ENCODE measurements around the gene ECI2.

The ECI2 gene

DNA sequence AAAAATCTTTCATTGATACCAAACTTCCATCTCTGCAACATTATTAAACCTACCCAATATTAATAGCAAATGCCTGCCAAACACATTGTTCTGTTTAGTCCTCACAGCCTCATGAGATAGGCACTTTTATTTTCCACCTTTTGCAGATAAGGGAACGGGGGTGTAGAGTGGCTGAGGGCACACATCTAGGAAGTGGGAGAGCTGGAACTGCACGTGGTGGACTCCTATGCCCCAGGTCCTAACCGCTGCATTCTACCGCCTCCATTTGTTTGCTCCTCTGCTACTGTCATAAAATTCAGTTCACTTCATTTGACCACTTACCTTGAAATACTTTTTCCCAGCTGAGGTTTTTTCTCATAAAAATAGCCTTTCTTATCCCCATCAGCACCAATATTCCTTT lies 64.0 kb downstream of the ECI2 start:
- no peaks in the 10 kb centered on the region for H3K4me1 ChIP-seq (ENCODE audit: control insufficient read depth, insufficient read depth, low read length)
- no peaks in the 10 kb centered on the region for H3K27me3 ChIP-seq (ENCODE audit: control insufficient read depth in 1 of 2, insufficient read depth in 2 of 2, low read length in 2 of 2)
- no peaks in the 10 kb centered on the region for H3K36me3 ChIP-seq (ENCODE audit: control insufficient read depth in 2 of 2, insufficient read depth in 2 of 2, low read length in 2 of 2)
- no peaks in the 10 kb centered on the region for H3K9me3 ChIP-seq (ENCODE audit: control insufficient read depth in 2 of 2, low read length in 2 of 2)
- H3K27ac ChIP-seq (ENCODE audit: low read length) = no peak overlapping the region
- H3K9ac ChIP-seq (ENCODE audit: low read length in 2 of 2) = no peak overlapping the region
- no peak overlapping the region for H3K4me3 ChIP-seq (ENCODE audit: low read length in 2 of 2)

DNA sequence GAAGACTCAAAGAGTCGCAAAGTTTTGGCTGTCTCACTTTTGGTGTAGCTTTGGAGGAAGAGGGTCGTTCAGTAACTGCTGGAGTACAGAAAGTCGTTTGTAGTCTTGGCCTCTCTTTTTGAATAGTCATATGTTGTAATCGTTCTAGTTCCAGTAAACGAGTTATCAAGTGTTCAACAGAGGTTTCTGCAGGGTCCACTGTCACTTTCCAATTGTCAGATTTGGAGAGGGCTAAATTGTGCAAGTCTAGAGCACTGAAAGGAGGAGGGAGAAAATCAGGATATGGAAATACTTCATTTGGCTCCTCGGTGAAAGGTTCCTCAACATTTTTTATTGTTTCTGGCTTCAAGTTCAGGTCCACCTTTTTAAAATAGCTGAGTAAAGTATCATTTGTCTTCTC lies 66.2 kb downstream of the ECI2 start:
- H3K36me3 ChIP-seq (ENCODE audit: control insufficient read depth in 2 of 2, insufficient read depth in 2 of 2, low read length in 2 of 2) = peaks cover 7 to 9% of the 10 kb centered on the region in 2 donors
- H3K27me3 ChIP-seq (ENCODE audit: control insufficient read depth in 1 of 2, insufficient read depth in 2 of 2, low read length in 2 of 2) = no peaks in the 10 kb centered on the region
- no peak overlapping the region for H3K9ac ChIP-seq (ENCODE audit: low read length in 2 of 2)
- no peaks in the 10 kb centered on the region for H3K4me1 ChIP-seq (ENCODE audit: control insufficient read depth, insufficient read depth, low read length)
- H3K4me3 ChIP-seq (ENCODE audit: low read length in 2 of 2) = no peak overlapping the region
- H3K27ac ChIP-seq (ENCODE audit: low read length) = no peak overlapping the region
- no peaks in the 10 kb centered on the region for H3K9me3 ChIP-seq (ENCODE audit: control insufficient read depth in 2 of 2, low read length in 2 of 2)

DNA sequence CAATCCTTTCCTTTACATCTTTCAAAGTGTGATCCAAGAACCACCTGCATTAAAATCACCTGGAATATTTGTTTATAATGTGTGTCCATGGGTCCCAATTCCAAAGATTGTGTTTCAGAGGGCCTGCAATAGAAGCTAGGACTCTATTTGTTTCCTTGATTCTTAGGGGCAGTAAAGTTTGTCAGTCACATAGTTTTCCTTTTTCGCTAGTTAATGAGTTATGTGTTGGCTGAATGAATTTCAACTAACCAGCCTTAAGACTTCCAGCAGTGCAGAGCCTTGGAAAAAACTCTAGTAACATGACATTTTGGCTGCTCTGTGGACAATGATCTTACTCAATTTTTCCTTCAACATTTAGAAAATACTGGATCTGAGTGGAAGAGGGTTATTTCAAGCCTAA lies 67.7 kb downstream of the ECI2 start:
- Histone ChIP-seq H3K9ac (ENCODE audit: low read length in 2 of 2) (no peak overlapping the region), H3K27ac (ENCODE audit: low read length) (no peak overlapping the region), H3K4me3 (ENCODE audit: low read length in 2 of 2) (no peak overlapping the region), H3K27me3 (ENCODE audit: control insufficient read depth in 1 of 2, insufficient read depth in 2 of 2, low read length in 2 of 2) (no peaks in the 10 kb centered on the region), H3K9me3 (ENCODE audit: control insufficient read depth in 2 of 2, low read length in 2 of 2) (no peaks in the 10 kb centered on the region), H3K36me3 (ENCODE audit: control insufficient read depth in 2 of 2, insufficient read depth in 2 of 2, low read length in 2 of 2) (peaks cover 12 to 17% of the 10 kb centered on the region in 2 donors), H3K4me1 (ENCODE audit: control insufficient read depth, insufficient read depth, low read length) (no peaks in the 10 kb centered on the region)

DNA sequence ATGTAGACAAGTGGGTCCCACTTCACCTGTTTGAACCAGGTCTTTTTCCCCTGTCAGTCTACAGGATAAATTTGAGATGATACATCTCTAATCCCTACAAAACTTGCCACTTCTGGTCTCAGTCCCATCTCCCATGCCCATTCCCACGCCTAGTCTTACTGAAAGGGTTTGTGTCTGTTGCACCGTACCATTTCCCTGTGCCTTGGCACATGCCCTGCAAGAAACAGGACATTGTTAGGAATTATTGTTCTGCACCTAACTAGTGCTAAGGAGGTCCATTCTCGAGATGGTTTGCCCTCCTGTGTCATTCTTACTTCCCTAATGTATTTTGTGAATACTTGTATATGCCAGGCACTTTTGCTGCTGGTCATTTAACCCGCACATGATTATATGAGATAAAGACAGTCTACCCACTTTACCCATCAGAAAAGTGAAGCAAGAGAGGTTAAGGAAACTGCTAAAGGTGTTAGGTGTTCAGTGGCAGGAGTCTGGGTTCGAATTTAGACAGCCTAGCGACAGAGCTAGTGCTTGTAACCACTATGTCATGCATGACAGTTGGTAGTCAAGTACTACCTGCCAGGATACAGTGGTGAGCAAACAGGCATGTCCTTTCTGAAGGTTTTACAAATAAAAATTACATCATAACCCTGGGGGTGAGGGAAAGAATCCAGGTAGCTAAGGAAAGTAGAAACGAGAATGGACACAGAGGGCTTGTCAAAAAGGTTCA lies 69.2 kb downstream of the ECI2 start:
- Histone ChIP-seq H3K4me3 (ENCODE audit: low read length in 2 of 2) (no peak overlapping the region), H3K27ac (ENCODE audit: low read length) (no peak overlapping the region), H3K9me3 (ENCODE audit: control insufficient read depth in 2 of 2, low read length in 2 of 2) (no peaks in the 10 kb centered on the region), H3K4me1 (ENCODE audit: control insufficient read depth, insufficient read depth, low read length) (no peaks in the 10 kb centered on the region), H3K9ac (ENCODE audit: low read length in 2 of 2) (no peak overlapping the region), H3K36me3 (ENCODE audit: control insufficient read depth in 2 of 2, insufficient read depth in 2 of 2, low read length in 2 of 2) (peaks cover 17 to 23% of the 10 kb centered on the region in 2 donors), H3K27me3 (ENCODE audit: control insufficient read depth in 1 of 2, insufficient read depth in 2 of 2, low read length in 2 of 2) (no peaks in the 10 kb centered on the region)
